ENCODE data around the gene YPEL1. TPM values are rescaled to one million over a fixed set of nuclear protein-coding genes. Genes with fewer than 3 reads are reported as not detected.

Gene YPEL1
- total RNA-seq: 24.9 and 30.5 TPM in 2 replicates
- long read RNA-seq, full-length matches to known transcripts: 1 of 13 reads
- long read RNA-seq, partial matches to known transcripts: 0 of 13 reads
- long read RNA-seq, other reads (novel, unspliced or antisense): 12 of 13 reads

- DNase-seq (ENCODE audit: low spot score, unreplicated experiment): peak; percentile 99
- TF ChIP-seq CTCF (IDR thresholded peaks at IDR 0.05; ENCODE audit: unreplicated experiment): no peak
- Mint-ChIP-seq H3K4me1 (ENCODE audit: low read depth) (peaks cover 8% of the 10 kb centered on the region), H3K27ac (peak within 1 kb of the TSS; percentile 97), H3K27me3 (peaks cover 13% of the 10 kb centered on the region), H3K4me3 (ENCODE audit: low read depth) (peak within 1 kb of the TSS; percentile 93), H3K9me3 (ENCODE audit: low read depth) (no peaks in the 10 kb centered on the region), H3K36me3 (ENCODE audit: insufficient read depth) (no peaks in the 10 kb centered on the region)
Measured at GRCh38 chr22:21735200-21736083, at the start of gene YPEL1. Gene YPEL1 (minus strand): TSS chr22:21735794. CDS start chr22:21710744, 25,050 bp downstream.

- Mint-ChIP-seq H3K36me3 (ENCODE audit: insufficient read depth) (peaks cover 15% of the 10 kb centered on the region), H3K4me3 (ENCODE audit: low read depth) (no peak overlapping the region), H3K27me3 (no peaks in the 10 kb centered on the region), H3K27ac (no peak overlapping the region), H3K9me3 (ENCODE audit: low read depth) (no peaks in the 10 kb centered on the region), H3K4me1 (ENCODE audit: low read depth) (no peaks in the 10 kb centered on the region)
- no peak for DNase-seq (ENCODE audit: low spot score, unreplicated experiment)
- no peak for TF ChIP-seq CTCF (IDR thresholded peaks at IDR 0.05; ENCODE audit: unreplicated experiment)
Measured at GRCh38 chr22:21780259-21780658, 44.7 kb upstream of the YPEL1 start.

DNA sequence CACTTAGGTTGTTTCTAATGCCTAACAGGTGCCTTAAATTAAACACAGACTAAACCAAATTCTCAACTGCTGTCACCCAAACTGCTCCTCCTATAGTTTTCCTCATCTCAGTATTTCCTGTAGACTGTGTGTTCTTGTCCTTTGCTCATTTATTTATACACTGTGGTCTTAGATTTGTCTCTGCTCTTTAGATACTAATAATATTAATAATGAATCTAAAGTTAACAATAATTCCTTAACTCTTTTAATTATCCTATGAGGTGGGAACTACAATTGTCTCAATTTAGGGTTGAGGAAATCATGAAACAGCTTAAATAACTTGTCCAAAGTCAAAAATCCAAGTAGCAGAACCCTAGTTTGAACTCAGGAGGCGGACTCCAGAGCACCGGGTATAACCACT is 43.9 kb upstream of the YPEL1 start:
- H3K4me3 Mint-ChIP-seq (ENCODE audit: low read depth): no peak overlapping the region
- H3K9me3 Mint-ChIP-seq (ENCODE audit: low read depth): no peaks in the 10 kb centered on the region
- H3K36me3 Mint-ChIP-seq (ENCODE audit: insufficient read depth): peaks cover 13% of the 10 kb centered on the region
- no peaks in the 10 kb centered on the region for H3K27me3 Mint-ChIP-seq
- TF ChIP-seq CTCF (IDR thresholded peaks at IDR 0.05; ENCODE audit: unreplicated experiment): no peak
- no peak for DNase-seq (ENCODE audit: low spot score, unreplicated experiment)
- H3K27ac Mint-ChIP-seq: peak overlapping the region; percentile 38
- peaks cover 1% of the 10 kb centered on the region for H3K4me1 Mint-ChIP-seq (ENCODE audit: low read depth)

DNA sequence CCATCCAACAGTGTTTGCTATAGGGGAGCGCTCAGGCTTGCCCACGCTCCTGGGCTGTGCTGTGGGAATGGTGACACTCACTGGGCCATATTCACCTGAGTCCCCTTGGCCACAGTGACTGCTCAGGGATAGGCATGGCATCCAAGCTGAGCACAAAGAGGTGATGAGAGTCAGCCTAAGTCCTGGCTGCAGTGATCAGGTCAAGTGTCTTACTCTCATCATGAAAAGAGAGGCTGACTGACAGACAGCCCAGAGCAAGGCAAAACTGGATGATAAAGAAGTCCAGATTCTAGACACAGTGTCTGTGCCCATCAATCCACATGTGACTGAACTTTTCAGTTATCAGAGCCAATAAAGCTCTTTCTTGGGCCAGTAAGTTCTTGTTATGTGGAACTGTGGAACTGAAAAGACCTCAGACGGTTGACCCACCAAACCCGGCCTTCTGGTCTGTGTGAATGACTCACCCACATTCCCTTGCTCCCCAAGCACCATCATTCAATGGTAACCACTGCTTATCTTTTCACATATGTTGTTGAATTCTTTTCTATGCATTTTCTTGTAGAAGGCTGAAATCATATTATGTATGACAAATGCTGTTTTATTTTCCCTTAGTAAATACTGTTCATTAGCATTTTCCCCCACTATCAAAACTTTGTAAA is 43.2 kb upstream of the YPEL1 start:
- peak overlapping the region; percentile 33 for H3K27ac Mint-ChIP-seq

More for the DNA sequence above, 43.2 kb upstream of the YPEL1 start:
- peaks cover 11% of the 10 kb centered on the region for H3K36me3 Mint-ChIP-seq (ENCODE audit: insufficient read depth)
- no peaks in the 10 kb centered on the region for H3K9me3 Mint-ChIP-seq (ENCODE audit: low read depth)
- no peaks in the 10 kb centered on the region for H3K27me3 Mint-ChIP-seq
- DNase-seq (ENCODE audit: low spot score, unreplicated experiment): no peak
- H3K4me3 Mint-ChIP-seq (ENCODE audit: low read depth): no peak overlapping the region
- TF ChIP-seq CTCF (IDR thresholded peaks at IDR 0.05; ENCODE audit: unreplicated experiment): no peak
- H3K4me1 Mint-ChIP-seq (ENCODE audit: low read depth): peaks cover 1% of the 10 kb centered on the region

Data from progenitor cell of endocrine pancreas (in vitro differentiated cells).